ENCODE results near the gene TBC1D20. TPM values are rescaled to one million over a fixed set of nuclear protein-coding genes. Genes with fewer than 3 reads are reported as not detected.

TBC1D20 gene
- total RNA-seq, 2 experiments from 2014 or later = 28.3 to 29.4 TPM

DNA sequence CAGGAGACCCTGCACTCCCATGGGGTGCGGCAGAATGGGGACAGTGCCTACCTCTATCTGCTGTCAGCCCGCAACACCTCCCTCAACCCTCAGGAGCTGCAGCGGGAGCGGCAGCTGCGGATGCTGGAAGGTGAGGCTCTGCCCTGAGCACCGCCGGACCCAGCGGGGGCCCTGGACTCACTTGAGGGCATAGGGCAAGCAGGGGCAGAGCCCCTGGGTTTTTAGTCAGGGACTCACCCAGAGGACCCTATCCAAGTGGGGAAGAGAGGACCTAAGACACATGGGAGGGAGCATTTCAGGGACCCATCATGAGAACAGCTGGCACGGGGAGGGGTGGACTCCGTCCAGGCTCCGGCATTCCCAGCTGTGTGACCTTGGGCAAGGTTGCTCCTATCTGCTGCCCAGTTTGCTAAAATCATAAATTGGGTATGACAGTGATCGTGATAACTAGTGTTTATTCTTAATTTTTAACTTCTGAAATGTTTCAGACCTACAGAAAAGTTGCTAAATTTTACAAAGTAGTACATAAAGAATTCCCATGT is 44.5 kb downstream of the TBC1D20 start:
- CTCF ChIA-PET = no interaction called here
- no peak overlapping the region for H3K4me3 Mint-ChIP-seq
- DNase-seq (no peak), ATAC-seq (no peak)
- peaks cover 55% of the 10 kb centered on the region for H3K36me3 Mint-ChIP-seq
- H3K4me1 Mint-ChIP-seq = peaks cover 19% of the 10 kb centered on the region
- no peaks in the 10 kb centered on the region for H3K27me3 Mint-ChIP-seq
- no peaks in the 10 kb centered on the region for H3K9me3 Mint-ChIP-seq (ENCODE audit: low read depth)
- H3K27ac Mint-ChIP-seq = no peak overlapping the region

DNA sequence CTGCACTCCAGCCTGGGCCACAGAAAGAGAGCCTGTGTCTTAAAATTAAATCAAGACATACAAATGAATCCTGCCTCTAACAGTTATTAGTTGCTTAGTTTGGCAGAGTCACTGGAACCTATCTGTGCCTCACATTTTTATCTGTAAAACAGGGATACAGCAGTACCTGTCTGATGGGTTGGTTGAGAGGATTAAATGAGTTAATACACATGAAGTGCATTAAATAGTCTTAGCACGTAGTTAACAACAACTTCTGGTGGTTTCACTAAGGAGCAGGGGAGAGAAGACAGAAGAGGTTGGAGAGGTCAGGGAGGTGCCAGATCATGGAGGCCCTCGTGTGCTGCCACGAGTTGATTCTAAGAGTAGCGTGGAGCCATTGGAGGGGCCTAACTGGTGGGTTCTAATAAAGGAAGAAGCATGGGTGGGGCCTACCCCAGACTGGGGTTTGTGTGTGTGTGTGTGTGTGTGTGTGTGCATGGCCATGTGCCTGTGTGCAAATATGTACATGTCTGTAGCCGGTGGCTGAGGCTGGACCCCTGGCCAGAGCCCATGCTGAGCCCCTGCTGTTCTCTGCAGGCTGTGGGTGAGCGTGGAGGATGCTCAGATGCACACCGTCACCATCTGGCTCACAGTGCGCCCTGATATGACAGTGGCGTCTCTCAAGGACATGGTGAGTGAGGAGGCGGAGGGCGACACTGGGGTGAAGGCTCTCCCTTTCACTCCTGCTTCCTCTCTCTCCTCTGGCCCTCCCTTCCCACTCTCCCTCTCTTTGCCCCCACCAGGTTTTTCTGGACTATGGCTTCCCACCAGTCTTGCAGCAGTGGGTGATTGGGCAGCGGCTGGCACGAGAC is 45.2 kb downstream of the TBC1D20 start:
- peaks cover 55% of the 10 kb centered on the region for H3K36me3 Mint-ChIP-seq
- H3K27me3 Mint-ChIP-seq = no peaks in the 10 kb centered on the region
- peak overlapping the region; percentile 29 for H3K27ac Mint-ChIP-seq

GRCh38 chr20:415820-416322 is 46.5 kb downstream of the TBC1D20 start:
- peaks cover 56% of the 10 kb centered on the region for H3K36me3 Mint-ChIP-seq
- peaks cover 33% of the 10 kb centered on the region for H3K4me1 Mint-ChIP-seq
- H3K27ac Mint-ChIP-seq = no peak overlapping the region

More for the DNA sequence above, 45.2 kb downstream of the TBC1D20 start:
- Mint-ChIP-seq H3K4me3 (no peak overlapping the region), H3K4me1 (peaks cover 24% of the 10 kb centered on the region), H3K9me3 (ENCODE audit: low read depth) (no peaks in the 10 kb centered on the region)
- no peak for DNase-seq
- CTCF ChIA-PET = no interaction called here
- ATAC-seq = no peak

DNA sequence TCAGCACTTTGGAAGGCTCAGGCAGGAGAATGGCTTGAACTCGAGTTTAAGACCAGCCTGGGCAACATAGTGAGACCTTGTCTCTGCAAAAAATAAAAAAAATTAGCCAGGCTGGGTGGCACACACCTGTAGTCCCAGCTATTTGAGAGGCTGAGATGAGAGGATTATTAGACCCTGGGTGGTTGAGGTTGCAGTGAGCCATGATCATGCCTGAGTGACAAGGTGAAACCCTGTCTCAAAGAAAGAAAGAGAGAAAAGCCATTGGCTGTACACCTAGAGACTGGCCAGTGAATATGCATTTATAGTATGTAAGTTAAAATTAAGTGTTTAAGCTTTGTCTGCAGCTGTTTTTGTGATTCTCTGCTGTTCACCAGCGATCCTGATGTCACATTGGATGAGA is 48.2 kb downstream of the TBC1D20 start:
- no peak overlapping the region for H3K4me3 Mint-ChIP-seq
- CTCF ChIA-PET = interaction anchor here (1.2 to 1.6 kb wide), 2 partner anchors 13 to 60 kb away, joined by 4 read pairs; no protein-coding TSS in a partner anchor
- H3K4me1 Mint-ChIP-seq = peaks cover 50% of the 10 kb centered on the region
- H3K9me3 Mint-ChIP-seq (ENCODE audit: low read depth) = peaks cover 3% of the 10 kb centered on the region
- peaks cover 63% of the 10 kb centered on the region for H3K36me3 Mint-ChIP-seq
- H3K27me3 Mint-ChIP-seq = no peaks in the 10 kb centered on the region
- no peak for ATAC-seq
- H3K27ac Mint-ChIP-seq = no peak overlapping the region
- DNase-seq = no peak

More at GRCh38 chr20:415820-416322, 46.5 kb downstream of the TBC1D20 start:
- no peak overlapping the region for H3K4me3 Mint-ChIP-seq
- no peak for ATAC-seq
- H3K27me3 Mint-ChIP-seq = no peaks in the 10 kb centered on the region
- DNase-seq = no peak
- peaks cover 3% of the 10 kb centered on the region for H3K9me3 Mint-ChIP-seq (ENCODE audit: low read depth)
- CTCF ChIA-PET = no interaction called here

DNA sequence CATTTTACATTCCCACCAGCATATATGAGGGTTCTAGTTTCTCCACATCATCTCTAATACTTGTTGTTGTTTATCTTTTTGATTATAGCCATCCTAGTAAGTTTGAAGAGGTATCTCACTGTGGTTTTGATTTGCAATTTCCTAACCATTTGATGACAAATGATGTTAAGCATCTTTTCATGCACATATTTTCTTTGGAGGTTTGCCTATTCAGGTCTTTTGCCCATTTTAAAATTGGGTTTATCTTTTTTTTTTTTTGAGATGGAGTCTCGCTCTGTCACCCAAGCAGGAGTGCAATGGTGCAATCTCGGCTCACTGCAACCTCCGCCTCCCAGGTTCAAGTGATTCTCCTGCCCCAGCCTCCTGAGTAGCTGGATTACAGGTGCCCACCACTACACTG is 50.3 kb downstream of the TBC1D20 start:
- Mint-ChIP-seq H3K27me3 (no peaks in the 10 kb centered on the region), H3K27ac (no peak overlapping the region), H3K36me3 (peaks cover 61% of the 10 kb centered on the region), H3K4me3 (no peak overlapping the region), H3K4me1 (peaks cover 57% of the 10 kb centered on the region), H3K9me3 (ENCODE audit: low read depth) (peaks cover 3% of the 10 kb centered on the region)
- DNase-seq = no peak
- CTCF ChIA-PET = interaction anchor here (0.6 to 1.6 kb wide), 2 partner anchors 26 to 114 kb away, joined by 3 to 10 read pairs; no protein-coding TSS in a partner anchor
- ATAC-seq = no peak

DNA sequence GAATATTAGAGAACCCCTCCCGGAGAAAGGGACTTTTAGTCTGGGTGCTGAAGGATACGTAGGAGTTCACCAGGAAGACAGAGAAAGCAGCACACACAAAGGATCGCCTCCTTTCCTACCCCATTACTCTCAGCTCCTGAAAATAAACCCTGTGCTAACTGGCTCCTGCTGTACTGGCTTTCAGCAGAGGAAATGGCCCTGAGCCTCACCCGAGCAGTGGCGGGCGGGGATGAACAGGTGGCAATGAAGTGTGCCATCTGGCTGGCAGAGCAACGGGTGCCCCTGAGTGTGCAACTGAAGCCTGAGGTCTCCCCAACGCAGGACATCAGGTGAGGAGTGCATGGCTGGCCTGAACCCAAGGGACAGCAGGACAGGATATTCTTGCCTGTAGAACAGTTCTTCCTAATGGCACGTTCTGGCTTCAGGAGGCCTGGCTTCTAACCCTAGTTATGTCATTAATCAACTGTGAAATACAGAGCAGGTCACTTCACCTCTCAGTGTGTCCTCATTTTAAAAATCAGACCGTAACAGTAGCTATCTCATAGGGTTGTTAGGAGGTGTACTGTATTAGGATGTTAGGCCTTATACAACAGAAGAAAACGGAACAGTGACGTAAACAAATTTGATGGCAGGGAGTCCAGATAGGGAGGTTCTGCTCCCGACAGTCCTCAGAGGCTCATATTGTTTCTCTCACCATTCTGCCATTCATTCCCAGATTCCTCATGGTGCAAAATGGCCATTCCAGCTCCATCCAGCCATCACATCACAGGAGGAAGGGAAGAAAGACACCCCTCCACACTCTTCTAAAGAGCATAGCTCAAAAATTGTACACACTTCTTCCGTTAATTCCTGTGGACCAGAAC is 52.4 kb downstream of the TBC1D20 start:
- H3K4me1 Mint-ChIP-seq = peaks cover 50% of the 10 kb centered on the region
- H3K27ac Mint-ChIP-seq = peak overlapping the region; percentile 88
- H3K27me3 Mint-ChIP-seq = no peaks in the 10 kb centered on the region
- peak overlapping the region; percentile 96 for H3K4me3 Mint-ChIP-seq
- CTCF ChIA-PET = interaction anchor here (0.7 kb wide), 1 partner anchor 28 kb away, joined by 3 read pairs; no protein-coding TSS in a partner anchor
- ATAC-seq (no peak), DNase-seq (no peak)
- peaks cover 49% of the 10 kb centered on the region for H3K36me3 Mint-ChIP-seq
- peaks cover 3% of the 10 kb centered on the region for H3K9me3 Mint-ChIP-seq (ENCODE audit: low read depth)

DNA sequence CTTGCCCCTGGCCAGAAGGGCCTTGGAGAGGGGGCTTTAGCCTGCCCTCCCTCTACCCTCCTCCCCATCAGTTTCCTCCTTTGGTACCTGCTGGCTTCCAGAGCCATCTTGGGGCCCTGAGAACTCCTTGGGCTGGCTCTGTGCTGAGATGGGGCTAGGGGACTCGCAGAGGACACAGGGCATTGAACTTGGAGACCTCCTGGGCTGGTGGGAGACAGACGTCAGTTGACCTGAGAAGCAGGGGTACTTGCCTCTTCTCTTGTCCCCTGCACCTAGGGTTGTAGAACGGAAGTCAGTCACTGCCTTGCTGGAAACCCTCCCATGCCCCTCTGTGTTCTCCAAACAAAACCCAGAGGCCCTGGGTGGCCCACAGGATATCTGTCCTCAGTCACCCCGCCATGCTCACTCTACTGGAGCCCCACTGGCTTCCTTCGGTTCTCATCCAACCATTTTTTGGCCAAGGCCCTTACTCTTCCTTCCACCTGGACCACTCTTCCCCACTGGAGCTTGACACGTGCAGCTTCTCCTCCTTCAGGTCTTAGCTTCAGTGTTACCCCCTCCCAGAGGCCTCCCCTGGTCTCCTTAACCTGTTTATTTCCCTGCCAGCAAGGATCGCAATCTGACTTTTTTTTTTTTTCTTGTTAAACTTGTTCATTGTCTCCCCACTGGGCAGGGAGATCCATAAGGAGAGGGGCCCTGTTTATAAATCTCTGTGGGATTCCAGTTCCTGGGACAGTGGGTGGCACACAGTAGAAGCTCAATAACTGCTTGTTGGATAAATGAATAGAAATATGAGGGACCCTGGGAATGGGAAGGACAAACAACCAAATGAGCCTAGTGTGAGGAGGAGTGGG is 53.3 kb downstream of the TBC1D20 start:
- peak; percentile 54 for DNase-seq
- CTCF ChIA-PET = interaction anchor here (0.7 kb wide), 1 partner anchor 29 kb away, joined by 3 read pairs; no protein-coding TSS in a partner anchor
- Mint-ChIP-seq H3K27me3 (no peaks in the 10 kb centered on the region), H3K4me1 (peaks cover 50% of the 10 kb centered on the region), H3K36me3 (peaks cover 46% of the 10 kb centered on the region), H3K4me3 (peak overlapping the region; percentile 96), H3K9me3 (ENCODE audit: low read depth) (peaks cover 3% of the 10 kb centered on the region), H3K27ac (peak overlapping the region; percentile 88)
- ATAC-seq = peak; percentile 20

- peak; percentile 91 for DNase-seq
- Mint-ChIP-seq H3K27ac (peak within 1 kb of the TSS; percentile 88), H3K4me3 (peak within 1 kb of the TSS; percentile 96), H3K27me3 (no peaks in the 10 kb centered on the region), H3K9me3 (ENCODE audit: low read depth) (peaks cover 3% of the 10 kb centered on the region), H3K4me1 (peaks cover 47% of the 10 kb centered on the region), H3K36me3 (peaks cover 43% of the 10 kb centered on the region)
- CTCF ChIA-PET = interaction anchor here (0.9 to 1.4 kb wide), 11 partner anchors 28 to 153 kb away, joined by 3 to 9 read pairs (median 4); partner anchors contain the start of gene NRSN2
- ATAC-seq = peak; percentile 81
These were observed 54.1 kb downstream of the TBC1D20 start, which contains the start of gene RBCK1 for GRCh38 chr20:407953-408842. Gene RBCK1 (plus strand): TSS chr20:408299. CDS start chr20:408758, 459 bp downstream.

GRCh38 chr20:407133-407952 is 55.0 kb downstream of the TBC1D20 start:
- DNase-seq = peak; percentile 78
- peak; percentile 79 for ATAC-seq
- CTCF ChIA-PET = interaction anchor here (0.9 to 1.4 kb wide), 11 partner anchors 27 to 153 kb away, joined by 3 to 9 read pairs (median 4); partner anchors contain the start of gene NRSN2
- Mint-ChIP-seq H3K27ac (peak overlapping the region; percentile 78), H3K4me3 (peak overlapping the region; percentile 78), H3K36me3 (peaks cover 34% of the 10 kb centered on the region), H3K27me3 (no peaks in the 10 kb centered on the region), H3K4me1 (peaks cover 45% of the 10 kb centered on the region), H3K9me3 (ENCODE audit: low read depth) (peaks cover 3% of the 10 kb centered on the region)

DNA sequence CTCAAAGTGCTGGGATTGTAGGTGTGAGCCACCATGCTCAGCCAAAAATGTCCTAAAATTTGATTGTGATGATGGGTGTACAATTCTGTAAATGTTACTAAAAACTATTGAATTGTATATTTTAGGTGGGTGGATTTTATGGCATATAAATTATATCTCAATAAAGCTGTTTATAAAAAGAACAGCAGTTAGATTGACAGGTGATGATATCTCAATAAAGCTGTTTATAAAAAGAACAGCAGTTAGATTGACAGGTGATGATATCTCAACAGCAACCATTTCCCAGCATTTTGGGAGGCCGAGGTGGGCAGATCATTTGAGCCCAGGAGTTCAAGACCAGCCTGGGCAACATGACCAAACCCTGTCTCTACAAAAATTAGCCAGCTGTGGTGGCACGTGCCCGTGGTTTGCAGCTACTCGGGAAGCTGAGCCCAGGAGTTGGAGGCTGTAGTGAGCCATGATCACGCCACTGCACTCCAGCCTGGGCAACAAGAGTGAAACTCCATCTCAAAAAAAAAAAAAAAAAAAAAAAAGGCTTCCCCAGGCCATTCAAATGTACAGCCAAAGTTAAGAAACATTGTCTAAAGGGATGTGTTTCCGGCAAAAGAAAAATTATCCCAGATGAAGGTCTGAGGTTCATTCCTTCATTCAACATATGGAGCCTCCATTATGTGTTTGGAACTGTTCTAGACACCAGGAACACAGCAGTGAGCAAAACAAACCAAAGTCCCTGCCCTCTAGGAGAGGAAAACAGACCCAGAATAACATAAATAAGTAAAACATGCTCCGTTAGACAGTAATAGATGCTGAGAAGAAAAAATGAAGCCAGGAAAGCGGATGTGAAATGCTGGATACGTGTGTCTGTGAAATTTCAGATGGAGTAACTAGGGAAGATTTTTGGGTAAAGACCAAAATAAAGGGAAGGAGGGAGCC is 55.9 kb downstream of the TBC1D20 start:
- H3K36me3 Mint-ChIP-seq = peaks cover 25% of the 10 kb centered on the region
- peaks cover 45% of the 10 kb centered on the region for H3K4me1 Mint-ChIP-seq
- CTCF ChIA-PET = interaction anchor here (1.0 to 1.4 kb wide), 9 partner anchors 27 to 154 kb away, joined by 3 to 9 read pairs (median 4); partner anchors contain the start of gene NRSN2
- no peaks in the 10 kb centered on the region for H3K9me3 Mint-ChIP-seq (ENCODE audit: low read depth)
- DNase-seq = no peak
- H3K4me3 Mint-ChIP-seq = peak overlapping the region; percentile 78
- no peak for ATAC-seq
- H3K27ac Mint-ChIP-seq = peak overlapping the region; percentile 54
- H3K27me3 Mint-ChIP-seq = no peaks in the 10 kb centered on the region
